ENCODE results near the gene ZNF793. TPM values are rescaled to one million over a fixed set of nuclear protein-coding genes. Genes with fewer than 3 reads are reported as not detected.

The ZNF793 gene
- total and polyA plus RNA-seq, 2 of the 8 experiments (the other 6 are each of a cell fraction or from before 2014, with no cell fraction given): 5.0 to 13.3 TPM

- Histone ChIP-seq H2BK15ac (ENCODE audit: low read length) (no peak overlapping the region), H4K20me1 (replicated peaks in 1 of 2; ENCODE audit: control insufficient read depth in 1 of 2, insufficient read depth in 2 of 2, low read length in 2 of 2) (no peaks in the 10 kb centered on the region), H3K9me3 (ENCODE audit: insufficient read depth in 2 of 2, low read depth in 1 of 2, low read length in 1 of 2) (peaks cover 0 to 5% of the 10 kb centered on the region in 2 experiments; a peak in 1 of 4 replicates), H4K5ac (ENCODE audit: insufficient read length, low read depth, low read length) (peak overlapping the region; percentile 84), H3K27ac (ENCODE audit: low read depth, low read length) (peak overlapping the region; percentile 98), H3K27me3 (replicated peaks in 1 of 4; ENCODE audit: control insufficient read depth in 3 of 4, extremely low read depth in 1 of 4, insufficient read depth in 3 of 4, low read length in 3 of 4) (no peaks in the 10 kb centered on the region), H2AK5ac (ENCODE audit: low read depth, low read length) (no peak overlapping the region), H2BK20ac (ENCODE audit: low read length) (no peak overlapping the region), H3K9ac (replicated peaks in 1 of 4; ENCODE audit: extremely low read depth in 1 of 4, low read depth in 3 of 4, low read length in 3 of 4) (peak overlapping the region; percentile 86 to 100 (median 97)), H3K18ac (ENCODE audit: extremely low read depth, low read length) (peak overlapping the region; percentile 85), H2BK5ac (ENCODE audit: low read depth, low read length) (peak overlapping the region; percentile 100), H3K23me2 (ENCODE audit: low read depth, low read length) (peaks cover 13% of the 10 kb centered on the region), H2AFZ (ENCODE audit: low read length) (peak overlapping the region; percentile 98), H3K23ac (ENCODE audit: insufficient read length) (no peak overlapping the region), H3K56ac (replicated peaks; ENCODE audit: insufficient read length, low read depth, low read length) (no peak overlapping the region), H3K79me1 (ENCODE audit: low read depth, low read length) (peaks cover 4% of the 10 kb centered on the region; the same call in 1 of the 2 replicates), H4K8ac (ENCODE audit: extremely low read depth, insufficient read depth, low read length) (peak overlapping the region; percentile 98; the same call in 1 of the 2 replicates), H2BK120ac (replicated peaks; ENCODE audit: low read depth, low read length) (no peak overlapping the region), H3K14ac (ENCODE audit: insufficient read length) (peak overlapping the region; percentile 25), H3K4me1 (replicated peaks in 1 of 4; ENCODE audit: control insufficient read depth in 3 of 4, insufficient read depth in 4 of 4, low read length in 3 of 4) (peaks cover 4 to 6% (median 4%) of the 10 kb centered on the region in 4 experiments; a peak in 4 of 7 replicates), H3K4me3 (ENCODE audit: extremely low read depth in 1 of 4, insufficient read depth in 2 of 4, low read depth in 3 of 4, low read length in 4 of 4) (peak overlapping the region; percentile 72 to 95 (median 86)), H2BK12ac (ENCODE audit: low read depth, low read length) (peak overlapping the region; percentile 100; the same call in 1 of the 2 replicates), H4K91ac (replicated peaks; ENCODE audit: insufficient read length, low read length) (no peak overlapping the region), H3K4me2 (ENCODE audit: insufficient read depth in 1 of 2, low read depth in 2 of 2, low read length in 2 of 2) (peak overlapping the region; percentile 80 to 99), H3K36me3 (ENCODE audit: control insufficient read depth in 2 of 4, insufficient read depth in 4 of 4, low read length in 3 of 4) (peaks cover 0 to 11% (median 1%) of the 10 kb centered on the region in 4 experiments; a peak in 2 of 8 replicates), H3K4ac (replicated peaks; ENCODE audit: insufficient read length, low read depth, low read length) (no peak overlapping the region), H3K79me2 (ENCODE audit: control insufficient read depth in 1 of 2, insufficient read depth in 2 of 2, low read length in 2 of 2) (peaks cover 0 to 8% of the 10 kb centered on the region in 2 experiments; a peak in 1 of 4 replicates)
- CTCF ChIA-PET (ENCODE audit: partially characterized antibody): interaction anchor here (1.0 to 1.5 kb wide), 3 partner anchors 8 to 144 kb away, joined by 3 to 5 read pairs (median 3); no protein-coding TSS in a partner anchor
- POLR2A ChIA-PET (ENCODE audit: partially characterized antibody): interaction anchor here (0.6 to 2.9 kb wide), 31 partner anchors 9 to 1926 kb away, joined by 3 to 47 read pairs (median 5); partner anchors contain the start of genes SIPA1L3, WDR87, ZFP30 and ZNF527
- TF ChIP-seq TBP (IDR thresholded peaks at IDR 0.05; ENCODE audit: low read depth, low read length) (no peak), POLR2A (IDR thresholded peaks at IDR 0.05; ENCODE audit: control extremely low read depth in 1 of 2, low read depth in 2 of 2, low read length in 2 of 2) (peak in 1 of 2 experiments; percentile 8; a peak in 1 of 3 replicates), BACH1 (IDR thresholded peaks at IDR 0.05; ENCODE audit: low read length) (no peak), TAF1 (IDR thresholded peaks at IDR 0.05; ENCODE audit: low read depth, low read length) (no peak), SIN3A (conservative IDR thresholded peaks at IDR 0.05 in 1 of 2, IDR thresholded peaks at IDR 0.05 in 1 of 2; ENCODE audit: low read depth in 1 of 2, low read length in 2 of 2) (0 out of 4 replicates have a peak, but pooled peaks of 1 of the 2 experiments have one; percentile 2)
- DNase-seq (ENCODE audit: low read depth in 1 of 2, low spot score in 2 of 2) (no peak), FAIRE-seq (no peak)
- WGBS, 2 experiments (ENCODE audit: extremely low coverage in 1 of 2, insufficient coverage in 1 of 2, insufficient read length in 1 of 2, insufficient replicate concordance in 2 of 2, low coverage in 1 of 2, low lambda C conversion rate in 2 of 2, missing lambda C conversion rate in 1 of 2): 15% methylated on average over 12 of the region's 12 CpGs; no CpG with 5 or more reads in 1 of the 2 experiments
Observed at GRCh38 chr19:37505958-37506386, 767 bp upstream of the ZNF793 start.
